Measurements from ENCODE around the gene CROT.

DNA sequence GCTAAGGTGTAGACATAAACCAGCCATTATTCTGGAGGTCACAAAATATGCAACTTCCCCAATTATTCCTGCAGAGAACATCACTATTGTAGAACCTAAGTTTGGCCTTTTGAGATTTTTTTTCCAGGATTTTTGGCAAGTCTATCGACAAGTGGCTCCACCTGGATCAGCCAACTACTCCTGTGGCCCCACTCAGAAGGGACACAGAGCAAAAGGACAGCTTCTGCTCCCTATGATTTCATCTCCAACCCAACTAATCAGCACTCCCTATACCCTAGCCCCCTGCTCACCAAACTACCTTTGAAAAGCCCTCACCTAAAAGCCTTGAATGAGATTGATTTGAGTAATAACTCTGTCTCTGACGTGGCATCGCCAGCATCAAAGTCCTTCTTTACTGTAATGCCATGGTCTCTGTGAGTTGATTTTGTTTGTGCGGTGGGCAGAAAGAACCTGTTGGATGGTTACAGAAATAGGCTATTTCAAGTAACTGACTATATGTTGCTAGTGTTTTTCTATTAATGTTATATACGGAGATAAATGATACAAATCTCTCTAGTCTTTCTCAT is 13.7 kb upstream of the CROT start:
- TF ChIP-seq, protein P1, sequence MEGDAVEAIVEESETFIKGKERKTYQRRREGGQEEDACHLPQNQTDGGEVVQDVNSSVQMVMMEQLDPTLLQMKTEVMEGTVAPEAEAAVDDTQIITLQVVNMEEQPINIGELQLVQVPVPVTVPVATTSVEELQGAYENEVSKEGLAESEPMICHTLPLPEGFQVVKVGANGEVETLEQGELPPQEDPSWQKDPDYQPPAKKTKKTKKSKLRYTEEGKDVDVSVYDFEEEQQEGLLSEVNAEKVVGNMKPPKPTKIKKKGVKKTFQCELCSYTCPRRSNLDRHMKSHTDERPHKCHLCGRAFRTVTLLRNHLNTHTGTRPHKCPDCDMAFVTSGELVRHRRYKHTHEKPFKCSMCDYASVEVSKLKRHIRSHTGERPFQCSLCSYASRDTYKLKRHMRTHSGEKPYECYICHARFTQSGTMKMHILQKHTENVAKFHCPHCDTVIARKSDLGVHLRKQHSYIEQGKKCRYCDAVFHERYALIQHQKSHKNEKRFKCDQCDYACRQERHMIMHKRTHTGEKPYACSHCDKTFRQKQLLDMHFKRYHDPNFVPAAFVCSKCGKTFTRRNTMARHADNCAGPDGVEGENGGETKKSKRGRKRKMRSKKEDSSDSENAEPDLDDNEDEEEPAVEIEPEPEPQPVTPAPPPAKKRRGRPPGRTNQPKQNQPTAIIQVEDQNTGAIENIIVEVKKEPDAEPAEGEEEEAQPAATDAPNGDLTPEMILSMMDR (IDR thresholded peaks at IDR 0.05): no peak
- no peak for TF ChIP-seq POLR2A (IDR thresholded peaks at IDR 0.05)
